Right kidney (tissue), 1 donor: ENCODE measurements around the gene RTCB.

ENCODE experiments used
- DNase-seq: peaks from one replicate; pipeline ENCODE4 v3.0.0-alpha.2; 2016

The RTCB gene

GRCh38 chr22:32340411-32340810 is 71.6 kb downstream of the RTCB start:
- no peak for DNase-seq

GRCh38 chr22:32339190-32340012 is 72.6 kb downstream of the RTCB start:
- DNase-seq: no peak

- no peak for DNase-seq
Measured at GRCh38 chr22:32338757-32339156, 73.3 kb downstream of the RTCB start.
